HepG2 (cell line): Measurements from ENCODE around the gene ARHGAP5. TPM values are rescaled to one million over a fixed set of nuclear protein-coding genes. Genes with fewer than 3 reads are reported as not detected.

Source experiments
- ARID4A ChIP-seq: sonication (generic); formaldehyde crosslinking; IDR thresholded peaks from 2 replicates; pipeline ENCODE4 v1.5.0; 2020; ENCODE audit warnings: mild to moderate bottlenecking, missing genetic modification reagents, borderline replicate concordance
- BRF2 ChIP-seq: sonication (generic); formaldehyde crosslinking; IDR thresholded peaks from 2 replicates; pipeline ENCODE4 v1.8.1; 2022; ENCODE audit warnings: mild to moderate bottlenecking, missing genetic modification reagents
- GATAD1 ChIP-seq: IDR thresholded peaks from 2 replicates; pipeline ENCODE4 v1.6.1; 2016; ENCODE audit warnings: missing genetic modification reagents, missing compliant biosample characterization
- GLMP ChIP-seq: sonication (generic); formaldehyde crosslinking; IDR thresholded peaks from 2 replicates; pipeline ENCODE4 v1.9.0; 2021; ENCODE audit warnings: missing genetic modification reagents, mild to moderate bottlenecking, borderline replicate concordance
- GTF2F1 ChIP-seq: fragments of 150-350 bp; IDR thresholded peaks from 2 replicates; pipeline ENCODE4 v1.6.1; 2014; ENCODE audit warnings: low read length
- HES4 ChIP-seq: sonication (generic); formaldehyde crosslinking; IDR thresholded peaks from 2 replicates; pipeline ENCODE4 v1.9.0; 2021; ENCODE audit warnings: mild to moderate bottlenecking, missing genetic modification reagents, borderline replicate concordance
- RBFOX2 ChIP-seq: fragments of 200-400 bp; formaldehyde crosslinking; IDR thresholded peaks from 2 replicates; pipeline ENCODE4 v1.6.1; 2017; ENCODE audit warnings: low read depth, mild to moderate bottlenecking, low read length
- SP1 ChIP-seq, 2 experiments: fragments of 450-650 bp in 1 of 2; sonication (generic) in 1 of 2; formaldehyde crosslinking in 1 of 2; IDR thresholded peaks; 2 replicates each; pipeline versions ENCODE4 v1.4.0 to v1.6.1; 2016 to 2020; ENCODE audit warnings: missing genetic modification reagents in 1 of 2
- SP5 ChIP-seq: IDR thresholded peaks from 2 replicates; pipeline ENCODE4 v1.6.1; 2016; ENCODE audit warnings: low read depth, borderline replicate concordance
- SRSF4 ChIP-seq: fragments of 200-400 bp; formaldehyde crosslinking; IDR thresholded peaks from one replicate; pipeline ENCODE4 v1.6.1; 2018; ENCODE audit warnings: mild to moderate bottlenecking, low read depth, low read length, moderate library complexity; ENCODE audit not compliant: poor library complexity, severe bottlenecking
- SRY ChIP-seq: sonication (generic); formaldehyde crosslinking; IDR thresholded peaks from 2 replicates; pipeline ENCODE4 v1.8.0; 2022; ENCODE audit warnings: mild to moderate bottlenecking, missing genetic modification reagents
- ZFP36 ChIP-seq: fragments of 150-350 bp; IDR thresholded peaks from 2 replicates; pipeline ENCODE4 v1.6.1; 2018; ENCODE audit warnings: borderline replicate concordance, low read length, low read depth; ENCODE audit not compliant: partially characterized antibody
- ZFP36L1 ChIP-seq: sonication (generic); formaldehyde crosslinking; IDR thresholded peaks from 2 replicates; pipeline ENCODE4 v1.8.0; 2022; ENCODE audit warnings: mild to moderate bottlenecking, missing genetic modification reagents, moderate library complexity
- ZNF503 ChIP-seq: sonication (generic); formaldehyde crosslinking; IDR thresholded peaks from 2 replicates; pipeline ENCODE4 v1.4.0; 2020; ENCODE audit warnings: missing genetic modification reagents
- ZNF556 ChIP-seq: sonication (generic); formaldehyde crosslinking; IDR thresholded peaks from 2 replicates; pipeline ENCODE4 v1.4.0; 2020; ENCODE audit warnings: mild to moderate bottlenecking, missing genetic modification reagents, borderline replicate concordance
- ZNF562 ChIP-seq: sonication (generic); formaldehyde crosslinking; IDR thresholded peaks from 2 replicates; pipeline ENCODE4 v1.8.0; 2022; ENCODE audit warnings: missing genetic modification reagents, borderline replicate concordance
- ZNF670 ChIP-seq: sonication (generic); formaldehyde crosslinking; IDR thresholded peaks from 2 replicates; pipeline ENCODE4 v1.8.0; 2022; ENCODE audit warnings: mild to moderate bottlenecking, missing genetic modification reagents, borderline replicate concordance
- ZNF781 ChIP-seq: sonication (generic); formaldehyde crosslinking; IDR thresholded peaks from 2 replicates; pipeline ENCODE4 v1.5.1; 2020; ENCODE audit warnings: borderline replicate concordance, mild to moderate bottlenecking, missing genetic modification reagents; ENCODE audit errors: not compliant biosample characterization
- polyA plus RNA-seq, 8 experiments: library from polyadenylated mRNA; depleted of rRNA in 3 of 8; stranded (reverse) in 7 of 8; unstranded in 1 of 8; fragments of >200 nt; fragmentation: Illumina TruSeq in 4 of 8; extraction: Trizol in 4 of 8; gene quantifications; 2 replicates each; pipeline versions ENCODE4 v1.2.1 to v1.2.3, GENCODE V29; 2011 to 2016; ENCODE audit warnings: low read depth in 4 of 8, missing spikeins in 1 of 8, mixed read lengths in 1 of 8; ENCODE audit not compliant: insufficient read depth in 1 of 8
- total RNA-seq, 5 experiments: library from RNA; depleted of rRNA; stranded (reverse); fragments of >200 nt; fragmentation: Illumina TruSeq; extraction: Trizol; gene quantifications; 2 replicates each; pipeline ENCODE4 v1.2.3, GENCODE V29; 2016; ENCODE audit warnings: low read depth in 1 of 5

Gene ARHGAP5
- total and polyA plus RNA-seq, 2 of the 13 experiments (the other 11 are each of a cell fraction or from before 2014, with no cell fraction given) = 33.7 to 144 TPM

GRCh38 chr14:32076278-32077080, 625 bp upstream of the ARHGAP5 start (continued):
- TF ChIP-seq BRF2 (no peak; the same call in none of the 2 replicates), GATAD1 (CRISPR knock-in tag) (peak; percentile 50; the same call in 1 of the 2 replicates), SRY (CRISPR knock-in tag) (no peak), ZNF503 (CRISPR knock-in tag) (peak; percentile 26; the same call in 1 of the 2 replicates), ZNF562 (CRISPR knock-in tag) (0 out of 2 replicates have a peak, but pooled peaks have one; percentile 45), SRSF4 (no peak), ZNF781 (CRISPR knock-in tag) (peak; percentile 99), ZFP36 (no peak), ZNF670 (peak; percentile 43; the same call in 1 of the 2 replicates), SP5 (peak; percentile 91), ARID4A (CRISPR knock-in tag) (peak; percentile 82; the same call in 1 of the 2 replicates), GTF2F1 (no peak; the same call in 1 of the 2 replicates), HES4 (peak; percentile 82), ZFP36L1 (CRISPR knock-in tag) (peak; percentile 75; the same call in 1 of the 2 replicates), ZNF556 (CRISPR knock-in tag) (peak; percentile 93; the same call in 1 of the 2 replicates), GLMP (no peak; the same call in 1 of the 2 replicates), SP1 (IDR thresholded peaks at IDR 0.05) (no peak), SP1 (CRISPR knock-in tag; IDR thresholded peaks at IDR 0.05) (peak; percentile 78), RBFOX2 (peak; percentile 18; the same call in 1 of the 2 replicates)
